Activated CD4-positive, alpha-beta T cell treated with anti-CD3 and anti-CD28 coated beads for 36 hours (primary cell): ENCODE measurements around the gene PSMB3. TPM values are rescaled to one million over a fixed set of nuclear protein-coding genes. Genes with fewer than 3 reads are reported as not detected.
A peak's percentile ranks its signal among the peaks of the same experiment; 100 is the strongest.

Source experiments
- ATAC-seq: fragments of 200-7000 bp; cut with Tn5 transposase; one replicate; pipeline ENCODE4 v1.10.0; 2021; ENCODE audit warnings: mild to moderate bottlenecking, moderate library complexity
- CTCF ChIA-PET: fragments of 350-600 bp; sonication (Branson Sonifier 250); formaldehyde crosslinking; loops from one replicate; lab custom pipeline; 2021; ENCODE audit warnings: antibody characterized with exemption; lab: Charles Lee
- POLR2A ChIA-PET: fragments of 350-600 bp; sonication (Branson Sonifier 250); formaldehyde crosslinking; loops from one replicate; lab custom pipeline; 2021; ENCODE audit warnings: antibody characterized with exemption, inconsistent platforms; lab: Charles Lee
- DNase-seq: peaks from one replicate; pipeline ENCODE4 v3.0.0-alpha.2; 2020
- H3K27ac Mint-ChIP-seq: one replicate; pipeline ENCODE4 v1.8.0; 2021; ENCODE audit warnings: mixed read lengths
- H3K27me3 Mint-ChIP-seq: one replicate; pipeline ENCODE4 v1.8.0; 2021; ENCODE audit warnings: mixed read lengths
- H3K36me3 Mint-ChIP-seq: one replicate; pipeline ENCODE4 v1.8.0; 2021; ENCODE audit warnings: low read depth, mixed read lengths
- H3K4me1 Mint-ChIP-seq: one replicate; pipeline ENCODE4 v1.8.0; 2021; ENCODE audit warnings: mixed read lengths
- H3K4me3 Mint-ChIP-seq: one replicate; pipeline ENCODE4 v1.8.0; 2021; ENCODE audit warnings: mild to moderate bottlenecking, moderate library complexity, mixed read lengths
- H3K9me3 Mint-ChIP-seq: one replicate; pipeline ENCODE4 v1.8.0; 2021; ENCODE audit warnings: low read depth, mixed read lengths
- intact Hi-C, 2 experiments: fragments of 100-400 bp; cut with DNase I in 1 of 2; cut with micrococcal nuclease in 1 of 2; formaldehyde crosslinking; loops; one replicate each; pipeline versions ENCODE4 v1.14.2 to v1.15.1; 2022 to 2024; cut with DNase I, micrococcal nuclease
- total RNA-seq, 2 experiments: library from RNA; stranded (reverse); gene quantifications; one replicate each; pipeline ENCODE4 v1.2.3, GENCODE V29; 2021

Gene PSMB3
- total RNA-seq, 2 experiments from 2014 or later, result 337 to 396 TPM

DNA sequence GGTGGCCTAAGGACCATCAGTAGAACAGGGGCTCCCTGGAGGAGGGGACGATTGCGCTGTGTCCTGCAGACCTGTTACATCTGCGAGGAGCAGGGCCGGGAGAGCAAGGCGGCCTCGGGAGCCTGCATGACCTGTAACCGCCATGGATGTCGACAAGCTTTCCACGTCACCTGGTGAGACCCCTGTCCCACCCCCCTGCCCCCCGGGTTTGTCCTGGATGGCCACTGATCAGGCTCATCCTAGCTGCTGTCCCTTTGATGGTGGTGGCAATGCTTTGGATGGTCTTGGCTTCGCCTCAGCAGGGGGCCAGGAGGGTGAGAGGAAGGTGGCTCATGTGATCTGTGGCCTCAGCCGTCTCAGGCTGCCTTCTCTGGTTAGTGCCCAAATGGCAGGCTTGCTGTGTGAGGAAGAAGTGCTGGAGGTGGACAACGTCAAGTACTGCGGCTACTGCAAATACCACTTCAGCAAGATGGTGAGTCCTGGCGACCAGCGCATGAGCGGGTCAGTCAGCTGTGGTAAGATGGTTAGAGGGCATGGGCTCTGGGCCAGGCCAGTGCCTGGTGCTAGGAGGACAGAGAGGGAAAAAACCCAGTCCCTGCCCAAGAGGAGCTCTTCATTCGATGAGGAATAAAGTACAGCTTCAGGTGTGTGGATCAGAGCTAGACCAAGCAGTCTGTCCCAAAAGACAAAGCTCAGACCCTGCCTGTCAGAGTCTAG is 43.3 kb upstream of the PSMB3 start:
- Mint-ChIP-seq H3K27ac (peak overlapping the region; percentile 77), H3K36me3 (peaks cover 71% of the 10 kb centered on the region), H3K4me1 (peaks cover 67% of the 10 kb centered on the region), H3K9me3 (no peaks in the 10 kb centered on the region), H3K27me3 (no peaks in the 10 kb centered on the region), H3K4me3 (no peak overlapping the region)
- ATAC-seq (no peak), DNase-seq (no peak)
- intact Hi-C loops, result no loop called here
- POLR2A ChIA-PET, result interaction anchor here (0.6 to 1.4 kb wide), 3 partner anchors 15 to 22 kb away, joined by 3 to 4 read pairs (median 3); no protein-coding TSS in a partner anchor
- CTCF ChIA-PET, result interaction anchor here (1.2 to 2.4 kb wide), 5 partner anchors 10 to 151 kb away, joined by 4 to 10 read pairs (median 5); no protein-coding TSS in a partner anchor

GRCh38 chr17:38709864-38710603 is 42.5 kb upstream of the PSMB3 start:
- CTCF ChIA-PET, result interaction anchor here (1.2 to 1.9 kb wide), 6 partner anchors 9 to 152 kb away, joined by 4 to 10 read pairs (median 5); partner anchors contain the start of gene PSMB3

GRCh38 chr17:38710604-38710962 is 42.0 kb upstream of the PSMB3 start:
- intact Hi-C loops, result no loop called here
- no peaks in the 10 kb centered on the region for H3K9me3 Mint-ChIP-seq
- ATAC-seq (no peak), DNase-seq (no peak)
- no peak overlapping the region for H3K4me3 Mint-ChIP-seq
- CTCF ChIA-PET, result interaction anchor here (1.0 to 1.9 kb wide), 6 partner anchors 8 to 153 kb away, joined by 4 to 10 read pairs (median 5); partner anchors contain the start of gene PSMB3
- H3K4me1 Mint-ChIP-seq, result peaks cover 80% of the 10 kb centered on the region
- POLR2A ChIA-PET, result interaction anchor here (1.4 kb wide), 1 partner anchor 13 kb away, joined by 4 read pairs; no protein-coding TSS in a partner anchor
- no peaks in the 10 kb centered on the region for H3K27me3 Mint-ChIP-seq
- H3K36me3 Mint-ChIP-seq, result peaks cover 80% of the 10 kb centered on the region
- H3K27ac Mint-ChIP-seq, result peak overlapping the region; percentile 77

More at GRCh38 chr17:38709864-38710603, 42.5 kb upstream of the PSMB3 start:
- intact Hi-C loops, result no loop called here
- no peak for ATAC-seq
- POLR2A ChIA-PET, result interaction anchor here (1.3 to 1.4 kb wide), 2 partner anchors 14 to 19 kb away, joined by 3 to 4 read pairs; no protein-coding TSS in a partner anchor
- H3K4me3 Mint-ChIP-seq, result no peak overlapping the region
- H3K36me3 Mint-ChIP-seq, result peaks cover 75% of the 10 kb centered on the region
- H3K9me3 Mint-ChIP-seq, result no peaks in the 10 kb centered on the region
- peaks cover 75% of the 10 kb centered on the region for H3K4me1 Mint-ChIP-seq
- no peak for DNase-seq
- peak overlapping the region; percentile 77 for H3K27ac Mint-ChIP-seq
- no peaks in the 10 kb centered on the region for H3K27me3 Mint-ChIP-seq

DNA sequence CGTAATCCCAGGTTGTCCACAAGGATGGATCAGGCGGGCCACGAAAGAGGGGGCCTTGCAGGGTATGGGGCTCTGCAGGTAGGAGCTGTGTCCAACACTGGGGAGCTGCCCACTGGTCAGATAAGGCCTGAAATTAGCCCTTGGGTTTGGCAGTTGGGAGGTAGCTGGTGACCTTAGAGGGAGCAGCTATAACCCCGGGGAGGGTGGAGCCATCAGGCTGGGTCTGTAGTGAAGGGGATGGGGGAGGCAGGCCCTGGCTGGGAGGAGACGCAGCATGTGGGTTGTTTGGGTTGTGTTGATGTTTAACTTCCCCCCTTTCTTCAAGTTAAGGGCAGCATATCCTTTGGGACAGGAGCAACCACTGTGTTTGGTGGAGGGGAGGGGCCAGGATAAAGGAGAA is 41.6 kb upstream of the PSMB3 start:
- Mint-ChIP-seq H3K27ac (peak overlapping the region; percentile 77), H3K36me3 (peaks cover 81% of the 10 kb centered on the region), H3K4me3 (no peak overlapping the region), H3K4me1 (peaks cover 85% of the 10 kb centered on the region), H3K9me3 (no peaks in the 10 kb centered on the region), H3K27me3 (no peaks in the 10 kb centered on the region)
- CTCF ChIA-PET, result interaction anchor here (1.0 to 1.9 kb wide), 5 partner anchors 8 to 44 kb away, joined by 4 to 10 read pairs (median 5); partner anchors contain the start of gene PSMB3
- POLR2A ChIA-PET, result interaction anchor here (1.4 kb wide), 1 partner anchor 13 kb away, joined by 4 read pairs; no protein-coding TSS in a partner anchor
- no peak for ATAC-seq
- intact Hi-C loops, result no loop called here
- DNase-seq, result no peak

GRCh38 chr17:38711792-38712571 is 40.6 kb upstream of the PSMB3 start:
- POLR2A ChIA-PET, result no interaction called here

GRCh38 chr17:38712593-38712992 is 39.9 kb upstream of the PSMB3 start:
- no peak overlapping the region for H3K4me3 Mint-ChIP-seq
- no peaks in the 10 kb centered on the region for H3K9me3 Mint-ChIP-seq
- no peaks in the 10 kb centered on the region for H3K27me3 Mint-ChIP-seq
- no peak for ATAC-seq
- intact Hi-C loops, result no loop called here
- ChIA-PET POLR2A (no interaction called here), CTCF (no interaction called here)
- peaks cover 77% of the 10 kb centered on the region for H3K36me3 Mint-ChIP-seq
- peaks cover 76% of the 10 kb centered on the region for H3K4me1 Mint-ChIP-seq
- DNase-seq, result no peak
- peak overlapping the region; percentile 77 for H3K27ac Mint-ChIP-seq

More at GRCh38 chr17:38711792-38712571, 40.6 kb upstream of the PSMB3 start:
- intact Hi-C loops, result no loop called here
- H3K9me3 Mint-ChIP-seq, result no peaks in the 10 kb centered on the region
- H3K27ac Mint-ChIP-seq, result peak overlapping the region; percentile 77
- H3K4me3 Mint-ChIP-seq, result no peak overlapping the region
- DNase-seq (peak; percentile 35), ATAC-seq (no peak)
- CTCF ChIA-PET, result interaction anchor here (0.6 kb wide), 1 partner anchor 17 kb away, joined by 3 read pairs; no protein-coding TSS in a partner anchor
- no peaks in the 10 kb centered on the region for H3K27me3 Mint-ChIP-seq
- peaks cover 77% of the 10 kb centered on the region for H3K36me3 Mint-ChIP-seq
- H3K4me1 Mint-ChIP-seq, result peaks cover 82% of the 10 kb centered on the region

DNA sequence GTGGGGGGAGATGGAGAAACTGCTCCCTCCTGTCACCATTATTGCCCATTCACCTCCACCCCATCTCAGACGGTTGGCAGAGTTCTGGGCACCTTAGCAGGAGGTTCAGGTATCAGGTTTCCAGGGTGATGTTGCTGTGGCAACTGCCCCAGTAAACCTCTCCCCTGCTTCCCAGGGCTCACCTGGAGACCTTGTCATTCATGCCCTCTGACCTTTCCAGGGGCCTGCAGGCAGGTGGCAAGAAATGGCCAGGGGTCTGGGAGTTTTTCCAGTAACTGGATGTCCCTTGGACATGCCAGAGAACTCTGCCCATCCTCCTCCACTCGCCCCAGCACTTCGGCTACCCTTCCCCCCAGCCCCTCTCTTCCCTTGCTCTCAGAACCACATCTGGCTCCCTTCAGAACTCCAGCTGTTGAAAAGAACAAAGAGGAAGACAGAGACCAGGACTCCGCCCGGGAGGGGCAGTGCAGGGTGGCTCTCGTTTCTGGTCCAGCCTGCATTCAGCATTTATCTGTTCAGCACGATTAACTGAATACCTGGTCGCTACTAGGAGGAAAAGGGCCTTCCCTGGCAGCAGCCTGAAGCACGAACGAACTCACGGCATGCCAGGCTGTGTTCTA is 39.0 kb upstream of the PSMB3 start:
- POLR2A ChIA-PET, result no interaction called here

GRCh38 chr17:38715216-38715943 is 37.2 kb upstream of the PSMB3 start:
- ATAC-seq, result peak; percentile 27
- peaks cover 70% of the 10 kb centered on the region for H3K36me3 Mint-ChIP-seq
- ChIA-PET POLR2A (interaction anchor here (0.8 kb wide), 1 partner anchor 9 kb away, joined by 4 read pairs; no protein-coding TSS in a partner anchor), CTCF (interaction anchor here (0.6 to 4.3 kb wide), 7 partner anchors 14 to 1013 kb away, joined by 3 to 20 read pairs (median 3); partner anchors contain the start of gene PSMB3)
- DNase-seq, result no peak
- intact Hi-C loops, result no loop called here
- H3K27ac Mint-ChIP-seq, result peak overlapping the region; percentile 88
- H3K4me3 Mint-ChIP-seq, result peak overlapping the region; percentile 36
- H3K9me3 Mint-ChIP-seq, result no peaks in the 10 kb centered on the region
- peaks cover 63% of the 10 kb centered on the region for H3K4me1 Mint-ChIP-seq
- no peaks in the 10 kb centered on the region for H3K27me3 Mint-ChIP-seq

More for the DNA sequence above, 39.0 kb upstream of the PSMB3 start:
- peaks cover 73% of the 10 kb centered on the region for H3K36me3 Mint-ChIP-seq
- H3K27me3 Mint-ChIP-seq, result no peaks in the 10 kb centered on the region
- ATAC-seq (no peak), DNase-seq (no peak)
- H3K9me3 Mint-ChIP-seq, result no peaks in the 10 kb centered on the region
- intact Hi-C loops, result no loop called here
- no peak overlapping the region for H3K4me3 Mint-ChIP-seq
- H3K4me1 Mint-ChIP-seq, result peaks cover 70% of the 10 kb centered on the region
- CTCF ChIA-PET, result interaction anchor here (1.6 kb wide), 1 partner anchor 22 kb away, joined by 7 read pairs; no protein-coding TSS in a partner anchor
- H3K27ac Mint-ChIP-seq, result no peak overlapping the region

GRCh38 chr17:38716368-38717005 is 36.1 kb upstream of the PSMB3 start:
- Mint-ChIP-seq H3K4me1 (peaks cover 60% of the 10 kb centered on the region), H3K27ac (no peak overlapping the region), H3K9me3 (no peaks in the 10 kb centered on the region), H3K4me3 (no peak overlapping the region), H3K27me3 (no peaks in the 10 kb centered on the region), H3K36me3 (peaks cover 70% of the 10 kb centered on the region)
- ChIA-PET CTCF (interaction anchor here (0.7 to 4.3 kb wide), 5 partner anchors 10 to 47 kb away, joined by 3 to 20 read pairs (median 3); no protein-coding TSS in a partner anchor), POLR2A (no interaction called here)
- DNase-seq (no peak), ATAC-seq (no peak)
- intact Hi-C loops, result no loop called here
